GM19468 (cell line): Measurements from ENCODE around the gene PJVK.
A peak's percentile ranks its signal among the peaks of the same experiment; 100 is the strongest.
"Not testable (repeated sequence)": the region's sequence is repeated elsewhere in the genome, so short reads cannot be mapped to it uniquely, and the experiment has no call there.

Experiments used
- ATAC-seq: cut with Tn5 transposase; IDR thresholded peaks from one replicate; pipeline ENCODE4 v1.9.1; 2021; ENCODE audit warnings: mild to moderate bottlenecking, moderate library complexity, moderate number of reproducible peaks; ENCODE audit not compliant: unreplicated experiment; ENCODE audit errors: extremely low read depth

Gene PJVK, protein sequence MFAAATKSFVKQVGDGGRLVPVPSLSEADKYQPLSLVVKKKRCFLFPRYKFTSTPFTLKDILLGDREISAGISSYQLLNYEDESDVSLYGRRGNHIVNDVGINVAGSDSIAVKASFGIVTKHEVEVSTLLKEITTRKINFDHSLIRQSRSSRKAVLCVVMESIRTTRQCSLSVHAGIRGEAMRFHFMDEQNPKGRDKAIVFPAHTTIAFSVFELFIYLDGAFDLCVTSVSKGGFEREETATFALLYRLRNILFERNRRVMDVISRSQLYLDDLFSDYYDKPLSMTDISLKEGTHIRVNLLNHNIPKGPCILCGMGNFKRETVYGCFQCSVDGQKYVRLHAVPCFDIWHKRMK

DNA sequence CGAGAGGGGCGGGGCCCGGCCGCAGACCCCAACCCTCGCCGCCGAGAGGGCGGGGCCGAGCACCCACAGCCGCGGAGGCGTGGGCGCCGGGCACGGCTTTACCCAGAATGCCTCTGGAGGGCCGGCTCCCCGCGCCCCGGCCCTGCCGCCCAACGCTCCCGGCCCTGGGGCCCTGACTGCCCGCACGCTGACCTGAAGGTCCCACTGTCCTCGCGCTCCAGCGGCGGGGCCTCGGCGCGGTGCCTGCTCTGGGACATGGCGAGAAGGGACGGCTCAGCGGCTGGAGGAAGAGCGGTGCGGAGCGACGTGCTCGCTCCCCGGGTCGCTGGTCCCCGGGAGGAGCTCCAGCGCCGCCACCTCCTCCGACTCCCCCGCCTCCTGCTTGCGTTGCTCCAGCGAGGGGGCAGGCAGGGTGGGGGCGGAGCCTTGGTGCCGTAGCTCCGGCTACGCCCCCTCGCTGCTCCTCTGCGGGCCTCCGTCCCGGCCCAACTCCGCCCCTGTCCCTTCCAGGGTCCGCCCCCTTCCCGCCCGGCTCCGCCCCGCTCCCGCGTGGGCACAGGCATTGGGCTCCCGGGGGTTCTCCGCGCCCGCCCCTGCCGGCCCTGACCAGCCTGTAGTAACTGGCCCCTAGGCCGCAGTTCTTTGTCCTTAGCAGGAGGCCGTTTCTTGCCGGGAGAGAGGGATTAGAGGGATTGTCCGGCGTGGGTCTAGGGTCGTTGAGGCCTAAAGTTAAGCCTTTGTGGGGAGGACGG, at the start of gene PJVK, which contains the start of gene PRKRA:
Gene PJVK (plus strand): TSS at position 605 of the 752 bp plus-strand sequence. CDS start 2,032 bp downstream, outside the sequence.
Gene PRKRA (minus strand): TSS at position 402 of the 752 bp plus-strand sequence. CDS start 145 bp downstream, at position 257.
- peak; percentile 75 for ATAC-seq

DNA sequence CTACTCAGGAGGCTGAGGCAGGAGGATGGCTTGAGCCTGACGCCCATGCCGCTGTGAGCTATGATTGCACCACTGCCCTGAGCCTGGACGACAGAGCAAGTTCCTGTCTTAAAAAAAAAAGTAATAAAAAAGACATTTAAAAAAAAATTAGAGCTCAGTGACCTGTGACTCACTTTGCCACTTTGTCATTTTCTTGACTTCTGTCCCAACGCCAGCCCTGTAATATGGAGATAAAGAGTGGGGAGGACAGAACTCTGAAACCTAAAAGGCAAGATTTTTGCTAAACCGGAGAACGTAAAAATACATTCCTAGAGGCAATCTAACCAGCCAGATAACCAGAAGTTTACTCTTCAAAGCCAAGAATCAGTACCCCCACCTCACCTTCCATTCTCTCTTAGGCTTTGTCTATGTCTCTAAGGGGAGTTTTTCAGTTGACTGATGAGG, 49.2 kb upstream of the PJVK start:
- ATAC-seq = no peak

DNA sequence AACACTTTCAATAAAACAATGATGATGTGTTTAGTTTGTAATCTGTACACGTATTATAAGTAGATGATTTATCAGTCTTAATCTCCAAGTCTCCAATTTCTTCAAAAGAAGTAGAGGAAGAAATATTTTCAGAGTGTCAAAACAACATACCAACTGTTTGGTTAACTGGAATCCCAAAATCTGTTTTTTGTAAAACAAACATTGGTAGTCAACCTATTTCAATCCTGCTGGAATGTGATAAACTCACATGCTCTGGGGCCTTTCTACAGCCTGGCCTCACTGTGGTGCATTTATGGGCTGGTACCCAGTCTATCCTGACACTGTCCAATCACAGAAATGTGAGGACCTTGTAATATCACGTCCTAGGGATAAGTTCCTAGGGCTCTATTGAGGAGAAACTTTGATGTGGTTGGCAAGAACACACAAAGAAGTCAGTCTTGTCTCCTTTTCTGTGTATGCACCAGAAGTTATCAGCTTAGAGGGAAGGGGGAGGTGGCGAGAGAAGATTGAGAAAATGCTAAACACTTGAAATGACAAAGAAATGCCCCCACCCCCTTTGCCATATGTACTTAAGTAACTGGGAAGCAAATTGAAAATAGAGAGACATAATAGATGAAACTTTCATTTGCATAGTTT, 47.4 kb upstream of the PJVK start:
- peak; percentile 7 for ATAC-seq

DNA sequence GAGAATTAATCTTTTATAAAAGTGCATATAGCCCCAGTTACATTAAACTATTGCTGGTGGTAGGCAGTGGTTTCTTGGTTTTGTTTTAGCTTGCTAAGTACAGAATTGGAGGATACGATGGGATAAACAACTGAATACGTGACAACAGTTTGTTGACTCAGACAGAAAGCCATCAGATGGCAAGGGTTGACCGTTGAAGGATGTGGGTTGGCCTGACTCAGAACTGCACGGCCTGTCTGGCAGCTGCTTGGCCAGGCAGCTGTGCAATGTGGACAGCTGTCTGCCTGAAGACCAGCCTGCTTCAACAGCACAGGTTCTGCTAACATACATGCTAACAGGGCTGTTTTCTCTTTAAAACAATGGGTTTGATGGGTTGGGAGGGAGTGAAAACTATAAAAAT, 46.8 kb upstream of the PJVK start:
- ATAC-seq = peak; percentile 98

DNA sequence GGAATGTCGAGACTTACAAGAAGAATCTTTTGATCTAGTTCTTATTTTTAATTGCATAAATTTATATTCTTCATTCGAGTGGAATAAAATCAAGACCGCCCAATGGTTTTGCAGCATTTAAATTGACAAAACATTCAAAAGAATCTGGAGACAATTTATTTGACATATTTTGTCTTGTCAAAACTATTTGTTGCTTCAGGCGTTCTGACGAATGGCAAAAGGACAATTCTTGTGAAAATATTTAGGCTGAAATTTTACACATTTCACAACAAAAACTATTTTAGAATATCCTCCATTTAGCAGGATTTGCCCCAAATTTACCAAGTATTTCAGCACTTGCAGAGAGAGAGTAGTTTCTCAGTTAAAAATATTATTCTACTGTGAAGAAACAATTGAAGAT, 41.9 kb upstream of the PJVK start:
- ATAC-seq = no peak

DNA sequence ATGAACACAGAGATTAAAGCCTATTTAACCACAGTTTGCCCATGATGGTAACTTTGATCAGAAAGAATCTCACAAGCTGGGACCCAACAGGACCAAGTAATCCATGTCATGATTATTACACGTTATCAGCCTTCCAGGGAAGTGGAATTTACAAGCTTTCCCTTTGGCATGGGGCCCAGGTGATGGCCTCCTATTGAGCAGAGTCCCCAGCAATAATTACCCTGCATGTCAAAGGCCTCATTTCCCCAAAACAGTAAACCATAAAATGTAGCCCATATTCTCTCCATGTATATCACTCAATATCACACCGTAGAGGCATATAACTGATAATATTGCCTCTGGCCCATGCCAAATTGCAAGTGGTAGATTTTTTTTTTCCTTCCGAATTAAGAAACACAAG, 39.1 kb upstream of the PJVK start:
- ATAC-seq = no peak

DNA sequence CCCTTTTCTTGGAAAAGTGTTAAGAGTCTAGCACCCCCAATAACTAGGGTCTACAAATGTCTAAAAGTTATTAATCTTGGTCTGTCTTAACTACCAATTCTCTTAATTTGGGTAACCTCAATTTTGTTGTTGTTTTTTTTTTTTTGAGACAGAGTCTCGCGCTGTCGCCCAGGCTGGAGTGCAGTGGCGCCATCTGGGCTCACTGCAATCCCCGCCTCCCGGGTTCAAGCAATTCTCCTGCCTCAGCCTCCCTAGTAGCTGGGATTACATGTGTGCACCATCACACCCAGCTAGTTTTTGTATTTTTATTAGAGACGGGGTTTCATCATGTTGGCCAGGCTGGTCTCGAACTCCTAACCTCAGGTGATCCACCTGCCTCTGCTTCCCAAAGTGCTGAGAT, 38.7 kb upstream of the PJVK start:
- ATAC-seq = not testable (repeated sequence)

DNA sequence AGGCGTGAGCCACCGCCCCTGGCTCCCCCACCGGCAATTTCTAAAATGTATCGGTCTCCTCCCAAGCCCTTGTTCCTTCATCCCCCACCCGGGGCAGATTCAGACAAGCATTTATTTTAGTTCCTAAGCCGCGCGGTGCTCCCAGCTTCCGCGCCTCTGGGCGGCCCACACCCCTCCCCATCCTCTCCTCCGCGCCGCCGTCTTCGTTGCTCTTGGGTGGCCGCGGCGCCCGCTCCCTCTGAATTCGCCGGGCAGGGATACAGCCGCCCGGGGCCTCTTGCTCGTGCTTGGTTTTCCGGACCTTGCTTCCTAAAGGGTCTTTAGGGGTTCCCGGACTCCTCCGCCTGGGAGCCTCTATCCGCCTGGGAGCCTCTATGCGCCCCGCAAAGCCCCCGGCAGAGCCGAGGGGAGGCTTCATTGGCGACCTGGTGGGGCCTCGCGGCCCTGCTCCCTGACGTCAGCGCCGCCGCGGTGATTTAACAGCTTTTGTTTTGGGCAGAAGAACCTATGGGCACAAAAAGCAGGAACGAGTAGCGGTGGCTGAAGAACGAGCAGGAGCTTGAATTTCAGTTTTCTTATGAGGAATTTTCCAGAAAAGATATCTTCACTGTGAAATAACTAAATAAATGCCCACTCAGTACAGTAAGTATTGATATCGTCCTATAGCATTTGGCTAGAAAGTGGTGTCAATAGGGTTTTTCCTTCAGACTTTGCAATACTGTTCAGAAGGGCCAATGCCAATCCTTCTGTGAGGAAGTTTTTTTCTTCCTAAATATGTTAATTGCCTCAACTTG, 37.5 kb upstream of the PJVK start:
- peak; percentile 57 for ATAC-seq

DNA sequence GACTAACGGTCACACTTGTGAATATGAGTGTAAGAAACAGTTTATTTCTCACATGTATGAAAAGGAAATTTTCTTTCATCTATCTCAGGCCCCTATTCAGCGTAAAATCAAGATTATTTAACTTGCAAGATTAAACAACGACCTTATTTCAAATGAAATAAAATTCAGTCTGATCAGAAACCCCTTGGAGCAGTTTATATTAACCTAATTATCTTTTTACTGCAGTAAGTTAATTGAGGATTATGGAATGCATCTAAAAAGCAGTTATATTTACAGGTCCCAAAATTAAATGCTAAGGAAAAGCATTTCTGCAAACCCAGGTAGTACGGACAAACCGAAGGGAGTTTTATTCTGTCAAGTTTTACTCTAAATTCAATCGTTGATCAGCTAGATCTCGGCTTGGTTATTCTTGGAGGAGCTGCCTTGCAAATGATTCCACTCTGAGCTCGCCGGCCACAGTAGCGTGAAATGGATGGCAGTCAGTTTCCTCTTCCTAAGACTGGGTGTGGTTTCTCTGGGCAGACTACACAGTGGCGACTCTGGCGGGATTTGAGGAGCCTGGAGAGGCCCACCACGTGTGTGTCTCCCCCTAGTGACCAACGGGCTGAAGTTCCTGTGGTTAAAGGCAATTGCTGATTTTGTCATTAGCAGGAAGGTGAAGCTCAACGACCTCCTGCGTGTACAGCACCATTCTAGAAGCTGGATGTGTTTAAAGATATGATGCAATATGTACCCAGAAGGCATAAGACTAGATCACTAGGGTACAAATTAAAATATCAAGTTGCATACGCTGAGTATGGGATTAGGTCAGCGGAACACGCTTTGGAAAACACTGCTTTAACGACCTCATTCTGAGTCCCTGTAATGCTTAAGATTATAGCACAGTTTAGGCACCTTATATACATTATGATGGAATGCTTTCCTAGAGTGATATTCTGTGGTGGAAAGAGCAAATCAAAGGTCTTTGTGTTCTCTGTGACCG, 36.6 kb upstream of the PJVK start:
- peak; percentile 87 for ATAC-seq

DNA sequence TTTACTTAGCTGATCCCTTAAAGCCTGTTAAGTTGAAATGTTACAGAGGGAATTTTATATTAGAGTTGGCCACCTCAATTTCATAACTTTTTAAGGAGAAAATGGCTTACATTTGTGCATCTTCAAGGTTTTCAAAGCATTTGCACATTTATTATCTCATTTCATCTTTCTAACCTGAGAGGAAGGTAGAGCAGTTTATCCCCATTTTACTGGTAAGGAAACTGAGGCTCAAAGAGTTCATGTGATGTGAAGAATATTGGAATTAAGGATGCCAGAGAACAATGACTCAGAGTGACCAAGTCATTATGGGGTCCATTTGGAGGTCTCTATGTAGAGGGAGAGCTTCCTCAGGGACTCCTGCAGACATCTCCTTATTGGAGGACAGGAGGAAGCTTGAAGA, 35.2 kb upstream of the PJVK start:
- no peak for ATAC-seq

DNA sequence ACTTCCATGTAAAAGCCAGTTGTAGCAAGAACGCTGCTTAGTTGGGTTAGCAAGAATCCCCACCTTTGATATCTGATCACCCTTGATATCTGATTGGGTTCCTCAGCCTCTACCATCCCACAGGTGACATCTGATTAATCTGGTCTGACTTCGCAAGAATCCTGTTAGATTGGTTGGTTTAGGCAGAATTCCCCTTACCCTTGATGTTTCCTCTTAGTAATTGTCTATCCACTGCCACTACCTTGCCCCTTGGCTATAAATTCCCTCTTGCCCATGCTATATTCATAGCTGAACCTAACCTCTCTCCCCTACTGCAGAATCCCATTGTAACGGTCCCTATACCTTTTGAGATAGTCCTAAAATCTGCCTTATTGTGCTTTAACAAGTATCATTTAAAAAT, 33.3 kb upstream of the PJVK start:
- no peak for ATAC-seq

DNA sequence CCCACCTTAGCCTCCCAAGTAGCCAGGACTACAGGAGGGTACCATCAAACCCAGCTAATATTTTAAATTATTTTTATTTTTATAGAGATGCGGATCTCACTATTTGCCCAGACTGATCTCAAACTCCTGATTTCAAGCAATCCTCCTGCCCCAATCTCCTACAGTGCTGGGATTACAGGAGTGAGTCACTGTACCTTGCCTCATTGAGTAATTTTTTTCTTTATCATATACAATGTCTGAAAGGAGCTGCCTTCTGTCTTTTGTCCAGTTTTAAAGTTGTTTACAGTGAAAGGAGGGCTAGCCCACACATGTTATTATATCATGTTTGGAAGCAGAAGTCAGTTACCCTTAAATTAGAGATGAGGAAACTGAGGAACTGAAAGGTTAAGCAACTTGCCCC, 32.8 kb upstream of the PJVK start:
- ATAC-seq = no peak

DNA sequence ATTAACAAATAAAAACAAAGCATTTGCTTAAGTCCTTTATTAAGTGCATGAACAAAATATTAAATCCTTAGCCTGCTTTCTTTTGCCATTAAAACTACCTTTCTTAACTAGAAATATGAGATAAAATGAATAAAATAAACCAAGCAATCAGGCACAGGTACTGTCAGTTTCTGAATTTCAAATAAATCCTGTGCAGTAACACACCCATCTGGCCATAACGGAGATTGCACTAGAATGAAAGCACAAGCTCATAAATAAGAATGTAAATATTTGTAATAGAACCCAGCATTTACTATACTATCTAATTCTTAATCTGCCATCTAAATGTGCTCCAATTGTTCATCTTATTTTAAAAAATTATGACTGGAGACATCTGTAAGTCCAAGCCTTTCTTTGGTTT, 32.1 kb upstream of the PJVK start:
- no peak for ATAC-seq

DNA sequence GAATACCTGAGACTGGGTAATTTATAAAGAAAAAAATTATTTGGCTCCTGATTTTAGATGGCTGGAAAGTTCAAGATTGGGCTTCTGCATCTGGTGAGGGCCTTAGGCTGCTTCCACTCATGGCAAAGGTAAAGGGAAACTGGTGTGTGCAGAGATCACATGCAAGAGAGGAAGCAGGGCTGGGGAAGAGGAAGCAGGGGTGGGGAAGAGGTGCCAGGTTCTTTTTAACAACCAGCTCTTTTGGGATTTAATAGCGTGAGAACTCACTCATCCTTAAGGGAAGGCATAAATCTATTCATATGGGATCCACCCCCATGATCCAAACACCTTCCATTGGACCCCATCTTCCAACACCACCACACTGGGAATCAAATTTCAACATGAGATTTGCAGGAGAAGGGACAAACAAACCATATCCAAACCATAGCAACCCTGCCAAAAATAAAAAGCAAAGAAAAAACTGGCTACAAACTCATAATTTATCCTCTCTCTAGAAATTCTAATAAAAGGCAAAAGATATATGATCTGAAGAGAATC, 30.6 kb upstream of the PJVK start:
- ATAC-seq = no peak

DNA sequence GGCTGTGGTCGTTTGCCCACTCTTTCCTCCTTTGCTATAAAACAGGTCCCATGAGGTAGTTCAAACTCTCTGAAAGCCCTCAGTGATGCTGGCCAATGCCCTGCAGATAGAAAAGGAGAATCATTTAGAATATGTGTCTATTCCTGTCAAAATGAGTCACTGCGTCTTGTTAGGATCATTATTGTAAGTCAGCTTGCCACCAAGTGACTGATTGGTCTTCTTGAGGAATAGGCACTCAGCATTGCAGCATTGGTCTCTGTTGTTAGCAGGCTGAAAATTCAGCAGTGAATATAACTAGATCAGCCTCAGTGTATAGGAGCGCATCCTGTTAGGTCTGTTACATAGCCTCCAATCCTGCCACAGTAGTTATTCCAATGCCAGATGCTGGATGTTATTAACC, 29.1 kb upstream of the PJVK start:
- ATAC-seq = no peak

DNA sequence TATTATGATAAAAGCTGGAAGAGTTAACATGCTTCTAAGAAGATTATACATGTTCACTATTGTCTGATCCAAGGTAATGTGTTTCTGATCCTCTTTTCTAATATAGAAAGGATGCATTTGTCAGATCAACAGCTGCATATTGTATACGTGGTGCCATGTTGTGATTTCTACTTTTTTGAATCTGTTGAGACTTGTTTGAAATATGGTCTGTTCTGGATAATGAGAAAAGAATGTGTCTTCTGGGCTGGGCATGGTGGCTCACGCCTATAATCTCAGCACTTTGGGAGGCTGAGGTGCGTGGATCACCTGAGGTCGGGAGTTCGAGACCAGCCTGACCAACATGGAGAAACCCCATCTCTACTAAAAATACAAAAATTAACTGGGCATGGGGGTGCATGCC, 27.4 kb upstream of the PJVK start:
- not testable (repeated sequence) for ATAC-seq

DNA sequence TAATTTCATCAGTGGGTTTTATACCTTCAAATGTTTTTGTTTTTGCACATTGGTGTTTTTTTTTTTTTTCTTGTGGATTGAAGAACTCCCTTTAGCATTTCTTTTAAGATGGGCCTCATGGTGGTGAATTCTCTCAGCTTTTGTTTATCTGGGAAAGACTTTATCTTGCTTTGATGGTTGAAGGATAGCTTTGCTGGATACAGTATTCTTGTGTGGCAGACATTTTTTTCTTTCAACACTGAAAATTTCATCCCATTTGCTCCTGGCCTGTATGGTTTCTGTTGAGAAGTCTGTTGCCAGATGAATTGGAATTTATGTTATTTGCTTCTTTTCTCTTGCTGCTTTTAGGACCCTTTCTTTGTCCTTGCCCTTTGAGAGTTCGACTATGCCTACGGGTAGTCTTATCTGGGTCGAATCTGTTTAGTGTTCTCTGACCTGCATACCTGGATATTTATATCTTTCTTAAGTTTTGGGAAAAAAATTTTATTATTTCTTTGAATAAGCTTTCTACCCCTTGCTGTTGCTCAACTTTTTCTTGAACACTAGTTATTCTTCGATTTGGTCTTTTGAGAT, 25.8 kb upstream of the PJVK start:
- no peak for ATAC-seq

DNA sequence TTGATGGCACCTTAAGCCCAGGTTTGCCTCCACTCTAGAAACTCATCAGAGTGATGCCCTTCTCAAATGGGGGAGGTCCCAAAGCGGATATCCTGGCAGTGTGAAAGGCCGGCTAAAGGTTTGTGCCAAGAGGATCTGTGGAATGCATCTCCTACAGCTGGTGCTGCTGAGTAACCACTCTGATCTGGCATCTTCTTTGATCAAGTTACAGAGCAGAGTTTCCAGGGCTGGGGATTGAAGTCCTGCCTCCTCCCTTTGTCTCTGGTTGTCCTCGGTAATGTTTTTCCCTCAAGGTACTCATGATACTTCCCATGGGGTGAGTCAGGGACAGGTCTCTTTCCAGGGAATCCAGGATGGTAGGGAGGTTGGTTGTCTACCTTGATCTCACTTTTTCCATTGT, 24.8 kb upstream of the PJVK start:
- ATAC-seq = no peak
